Inferior parietal cortex (tissue), 1 donor: Measurements from ENCODE around the gene NARF.
"Not testable (repeated sequence)": the region's sequence is repeated elsewhere in the genome, so short reads cannot be mapped to it uniquely, and the experiment has no call there.

Source experiments
- DNase-seq: peaks from one replicate; pipeline ENCODE4 v3.0.0-alpha.2; 2016; ENCODE audit errors: extremely low spot score

Gene NARF

DNA sequence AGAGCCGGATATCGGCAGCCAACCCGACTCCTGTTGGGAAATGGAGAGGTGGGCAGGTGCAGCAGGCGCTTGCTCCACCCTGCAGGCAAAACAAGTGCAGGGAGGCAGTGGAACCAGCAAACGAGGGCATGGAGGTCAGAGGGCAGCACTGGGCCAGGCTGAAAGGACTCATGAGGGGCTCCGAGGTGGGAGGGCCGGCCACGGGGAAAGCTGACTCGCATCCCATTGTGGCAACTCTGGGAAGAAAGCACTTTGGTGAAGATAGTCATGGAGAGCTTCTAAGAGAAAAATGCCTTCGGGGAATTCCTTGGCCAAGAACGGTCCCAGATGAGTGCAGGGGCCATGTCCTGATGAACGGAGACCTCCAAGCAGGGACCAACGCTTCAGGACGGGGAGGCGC, 12.4 kb upstream of the NARF start:
- no peak for DNase-seq

DNA sequence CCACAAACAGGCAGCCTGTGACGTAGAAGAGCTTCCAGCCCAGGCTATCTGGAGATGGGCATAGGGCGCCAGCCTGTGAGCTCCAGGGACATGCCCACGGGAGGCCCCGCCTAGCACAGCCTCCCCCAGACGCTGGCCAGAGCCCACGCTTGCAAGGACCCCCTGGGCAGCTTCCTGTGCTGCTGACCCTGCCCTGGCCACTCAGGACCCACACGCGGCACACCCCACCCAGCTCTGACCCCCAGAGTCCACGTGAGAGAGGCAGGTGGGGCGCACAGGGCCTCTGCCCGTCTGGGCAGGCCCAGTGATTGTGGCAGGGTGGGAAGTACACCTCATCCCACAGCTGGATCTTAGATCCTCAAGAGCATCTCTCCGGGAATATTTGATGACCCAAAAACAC, 11.9 kb upstream of the NARF start:
- DNase-seq, result no peak

DNA sequence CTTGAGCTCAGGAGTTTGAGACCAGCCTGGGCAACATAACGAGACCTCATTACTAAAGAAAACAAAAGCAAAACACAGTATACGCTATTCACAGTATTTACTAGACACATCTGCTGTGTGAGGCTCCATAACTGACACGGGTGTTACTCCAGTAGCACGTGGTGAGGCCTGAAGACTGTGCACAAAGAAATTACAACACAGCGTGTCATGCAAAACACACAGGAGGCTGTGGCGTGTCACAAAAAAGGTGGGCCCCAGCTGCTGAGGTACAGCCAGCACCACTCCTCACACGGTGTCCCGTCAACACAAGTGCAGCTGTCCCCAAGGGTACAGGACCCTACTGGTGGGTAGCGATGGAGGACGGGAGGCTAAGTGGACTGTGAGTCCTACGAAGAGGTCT, 10.7 kb upstream of the NARF start:
- no peak for DNase-seq

DNA sequence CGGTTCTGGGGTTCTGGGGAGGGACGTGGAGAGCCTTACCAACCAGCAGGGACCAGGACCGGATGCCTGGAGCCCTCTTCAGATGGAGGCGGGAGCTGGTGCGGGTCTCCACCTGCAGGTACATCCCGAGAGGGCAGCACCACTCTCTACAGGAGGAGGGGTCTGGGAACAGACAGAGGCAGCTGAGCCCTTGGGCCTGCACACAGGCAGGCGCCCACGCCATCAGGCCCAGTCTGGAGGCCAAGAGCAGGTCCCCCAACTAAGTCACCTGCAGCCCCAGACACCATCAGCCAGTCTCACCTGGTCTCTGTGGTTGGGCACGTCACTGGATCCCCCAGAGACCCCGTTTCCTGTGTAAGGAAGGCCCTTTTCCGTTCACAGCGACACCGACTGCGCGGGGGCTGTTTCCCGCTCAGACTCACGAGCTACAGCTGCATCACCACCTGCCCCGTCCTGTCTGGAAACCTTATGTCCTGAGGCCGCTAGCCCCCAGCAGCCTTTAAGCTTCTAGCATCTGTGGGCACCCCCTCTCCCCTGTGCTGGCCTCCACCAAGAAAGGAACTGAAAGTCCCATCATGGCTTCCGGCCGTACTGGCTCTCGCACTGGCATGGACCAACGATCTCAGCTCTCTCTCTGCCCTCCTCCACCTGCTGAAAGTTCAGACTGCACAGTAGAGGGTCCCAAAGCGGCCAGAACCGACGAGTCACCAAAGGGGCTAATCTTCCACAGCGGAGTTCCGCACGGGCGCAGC, 9.2 kb upstream of the NARF start:
- DNase-seq, result no peak

DNA sequence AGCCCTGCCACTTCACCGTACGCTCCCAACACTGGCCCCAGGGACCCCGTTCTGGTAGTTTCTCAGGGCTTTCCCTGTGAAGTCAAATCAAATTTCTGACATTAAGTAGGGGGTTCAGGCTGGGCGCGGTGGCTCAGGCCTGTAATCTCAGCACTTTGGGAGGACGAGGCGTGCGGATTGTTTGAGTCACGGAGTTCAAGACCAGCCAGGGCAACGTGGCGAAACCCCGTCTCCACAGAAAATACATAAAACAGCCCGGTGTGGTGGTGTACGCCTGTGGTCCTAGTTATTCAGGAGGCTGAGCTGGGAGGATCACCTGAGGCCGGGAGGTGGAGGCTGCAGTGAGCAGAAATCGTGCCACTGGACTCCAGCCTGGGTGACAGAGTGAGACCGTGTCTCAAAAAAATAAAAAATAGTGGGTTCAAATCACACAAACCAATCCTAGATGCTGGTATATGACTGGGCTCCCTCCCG, 8.6 kb upstream of the NARF start:
- no peak for DNase-seq

DNA sequence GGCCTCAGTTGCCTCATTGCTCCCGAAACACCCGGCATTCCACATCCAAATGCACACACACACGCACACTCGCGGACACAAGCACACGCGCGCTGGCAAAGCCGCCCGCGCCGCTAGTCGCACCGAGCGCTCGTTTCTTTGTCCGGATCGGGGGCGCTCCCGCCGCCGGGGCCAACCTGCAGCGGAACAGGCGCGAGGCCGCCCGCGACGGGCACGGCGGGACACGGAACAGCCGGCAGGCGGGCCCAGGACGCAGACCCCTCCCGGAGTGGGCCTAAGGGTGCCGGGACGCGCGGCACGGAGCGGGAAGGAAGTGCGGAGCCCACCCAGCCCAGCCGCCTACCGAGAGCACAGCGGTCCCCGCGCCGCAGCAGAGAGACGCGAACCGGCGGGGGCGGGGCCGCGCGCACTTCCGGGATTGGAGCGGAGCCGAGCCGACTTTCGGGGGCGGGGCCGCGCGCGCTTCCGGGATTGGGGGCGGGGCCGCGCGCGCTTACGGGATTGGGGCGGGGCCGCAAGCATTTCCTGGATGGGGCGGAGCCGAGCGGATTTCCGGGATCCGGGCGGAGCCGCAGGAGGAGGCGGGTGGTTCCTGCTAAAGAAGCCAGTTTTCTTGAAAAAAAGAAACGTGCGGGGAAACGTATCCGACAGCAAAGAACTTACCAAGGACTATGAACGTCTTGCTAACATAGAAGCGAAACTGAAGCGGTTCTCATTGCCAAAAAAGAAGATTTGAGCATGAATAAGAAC, 8.0 kb upstream of the NARF start, which contains the start of gene CYBC1:
Gene CYBC1, minus strand, starts transcription at position 396 of the 750 bp plus-strand sequence. CDS start 1,498 bp downstream, outside the sequence.
- DNase-seq, result peak; percentile 91

DNA sequence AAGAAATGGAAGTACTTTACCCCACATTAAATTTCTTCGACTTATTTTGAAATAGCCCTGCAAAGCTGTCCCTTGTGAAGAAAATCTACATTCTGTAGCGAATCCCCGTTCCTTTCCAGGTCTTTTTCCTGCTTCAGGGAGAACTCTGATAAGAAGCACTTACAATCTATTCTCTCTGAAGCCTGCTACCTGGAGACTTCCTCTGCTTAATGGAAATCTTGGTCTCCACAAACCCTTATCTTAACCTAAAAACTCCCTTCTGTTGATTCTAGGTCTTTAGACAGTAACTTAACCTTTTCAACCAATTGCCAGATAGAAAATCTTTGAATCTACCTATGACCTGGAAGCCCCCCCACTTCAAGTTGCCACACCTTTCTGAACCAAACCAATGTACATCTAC, 6.4 kb upstream of the NARF start:
- DNase-seq, result no peak

DNA sequence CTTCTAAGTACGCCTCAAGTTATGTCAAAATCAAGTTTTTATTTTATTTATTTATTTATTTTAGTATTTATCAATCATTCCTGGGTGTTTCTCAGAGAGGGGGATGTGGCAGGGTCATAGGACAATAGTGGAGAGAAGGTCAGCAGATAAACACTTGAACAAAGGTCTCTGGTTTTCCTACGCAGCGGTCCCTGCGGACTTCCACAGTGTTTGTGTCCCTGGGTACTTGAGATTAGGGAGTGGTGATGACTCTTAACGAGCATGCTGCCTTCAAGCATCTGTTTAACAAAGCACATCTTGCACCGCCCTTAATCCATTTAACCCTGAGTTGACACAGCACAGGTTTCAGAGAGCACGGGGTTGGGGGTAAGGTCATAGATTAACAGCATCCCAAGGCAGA, 5.4 kb upstream of the NARF start:
- DNase-seq, result not testable (repeated sequence)

DNA sequence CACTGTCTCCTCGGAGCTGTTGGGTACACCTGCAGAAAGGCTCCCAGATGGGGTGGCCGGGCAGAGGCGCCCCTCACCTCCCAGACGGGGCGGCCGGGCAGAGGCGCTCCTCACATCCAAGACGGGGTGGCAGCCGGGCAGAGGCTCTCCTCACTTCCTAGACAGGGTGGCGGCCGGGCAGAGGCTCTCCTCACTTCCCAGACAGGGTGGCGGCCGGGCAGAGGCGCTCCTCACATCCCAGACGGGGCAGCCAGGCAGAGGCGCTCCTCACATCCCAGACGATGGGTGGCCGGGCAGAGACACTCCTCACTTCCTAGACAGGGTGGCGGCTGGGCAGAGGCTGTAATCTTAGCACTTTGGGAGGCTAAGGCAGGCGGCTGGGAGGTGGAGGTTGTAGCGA, 4.8 kb upstream of the NARF start:
- DNase-seq, result not testable (repeated sequence)

DNA sequence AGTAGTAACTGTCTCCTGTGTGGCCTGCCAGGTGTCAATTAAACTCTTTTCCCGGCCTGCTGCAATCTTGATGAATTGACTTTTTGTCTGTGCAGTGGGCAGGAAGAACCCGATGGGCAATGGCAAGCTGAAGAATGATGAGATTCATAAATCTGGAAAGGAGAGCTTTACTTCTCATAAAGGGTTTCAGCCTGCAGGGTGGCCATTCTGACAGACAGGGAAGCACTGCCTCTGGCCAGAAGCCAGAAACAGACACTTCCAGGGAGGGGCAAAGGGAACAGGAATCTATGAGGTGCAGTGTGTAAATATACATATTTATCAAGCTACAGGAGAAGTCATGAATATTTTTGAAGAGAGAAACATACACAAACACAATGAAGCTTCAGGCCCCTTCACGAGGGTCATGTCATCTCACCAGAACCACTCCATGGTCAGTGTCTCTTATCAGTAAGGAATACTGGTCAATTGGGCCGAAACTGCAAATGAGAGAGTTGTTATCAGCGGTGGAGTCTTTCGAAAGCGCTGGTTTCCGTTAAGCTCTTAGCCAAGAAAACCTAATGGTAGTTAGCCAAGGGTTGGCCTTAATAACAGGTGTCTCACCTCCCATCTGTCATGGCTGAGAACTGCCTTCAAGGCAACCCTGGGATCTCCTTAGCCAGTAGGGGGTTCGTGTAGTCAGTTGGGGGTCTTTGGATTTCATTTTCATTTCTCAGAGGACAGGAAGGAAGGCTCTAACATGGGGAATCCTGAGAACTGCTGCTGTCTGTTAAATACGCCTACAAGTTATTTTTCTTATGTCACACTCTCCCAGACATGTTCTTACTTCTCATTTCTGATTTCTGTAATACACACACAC, 1.2 kb upstream of the NARF start:
- DNase-seq, result no peak

DNA sequence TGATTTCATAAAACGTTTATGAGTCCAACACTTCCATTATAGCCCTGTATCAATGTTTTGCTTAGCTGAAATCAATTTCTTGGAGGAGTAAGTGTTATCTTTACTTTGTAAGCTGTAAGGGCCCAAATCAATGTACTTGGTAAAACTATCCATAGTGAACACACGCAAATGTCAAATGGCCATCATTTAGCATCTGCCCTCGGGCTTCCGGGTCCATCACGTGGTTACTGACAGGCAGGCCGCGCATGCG, 687 bp upstream of the NARF start:
- DNase-seq, result peak; percentile 94

DNA sequence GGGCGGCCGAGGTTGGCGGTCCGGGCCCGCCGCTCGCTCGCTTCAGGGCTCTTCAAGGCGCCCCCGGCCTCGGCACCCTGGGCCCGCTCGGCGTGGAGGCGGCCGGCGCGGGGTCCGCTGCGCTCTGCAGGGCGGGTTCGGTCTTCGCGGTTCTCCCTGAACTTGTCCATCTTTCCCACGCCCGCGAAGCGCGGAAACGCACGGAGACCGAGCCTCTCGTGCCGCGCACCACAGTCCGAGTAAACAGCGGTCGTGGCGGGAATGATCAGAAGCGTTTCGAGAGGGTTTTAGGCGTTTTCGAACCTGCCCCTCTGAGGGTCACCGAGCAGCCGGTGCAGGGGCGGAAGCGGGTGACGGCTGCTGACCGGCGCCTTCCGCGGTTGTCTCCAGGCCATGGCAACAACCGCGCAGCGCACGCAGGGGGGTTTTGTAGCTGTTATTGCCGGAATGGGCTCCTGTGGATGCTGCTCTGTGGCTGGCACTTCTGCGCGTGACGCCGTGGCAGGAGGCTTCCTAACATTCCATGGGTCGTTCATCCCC, 414 bp downstream of the NARF start:
- DNase-seq, result no peak

DNA sequence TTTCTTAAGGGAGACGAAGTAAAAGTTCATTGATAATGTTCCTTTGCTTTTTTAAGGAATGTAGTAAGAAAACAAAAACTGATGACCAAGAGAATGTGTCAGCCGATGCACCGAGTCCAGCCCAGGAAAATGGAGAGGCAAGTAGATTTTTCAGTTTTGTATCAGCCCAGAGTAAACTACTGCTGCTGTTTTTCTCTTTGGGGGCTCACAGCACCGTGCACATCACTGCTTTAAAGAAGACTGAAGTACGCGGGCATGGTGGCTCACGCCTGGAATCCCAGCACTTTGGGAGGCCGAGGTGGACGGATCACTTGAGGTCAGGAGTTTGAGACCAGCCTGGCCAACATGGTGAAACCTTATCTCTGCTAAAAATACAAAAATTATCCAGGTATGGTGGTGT, 1.4 kb downstream of the NARF start:
- DNase-seq, result not testable (repeated sequence)

DNA sequence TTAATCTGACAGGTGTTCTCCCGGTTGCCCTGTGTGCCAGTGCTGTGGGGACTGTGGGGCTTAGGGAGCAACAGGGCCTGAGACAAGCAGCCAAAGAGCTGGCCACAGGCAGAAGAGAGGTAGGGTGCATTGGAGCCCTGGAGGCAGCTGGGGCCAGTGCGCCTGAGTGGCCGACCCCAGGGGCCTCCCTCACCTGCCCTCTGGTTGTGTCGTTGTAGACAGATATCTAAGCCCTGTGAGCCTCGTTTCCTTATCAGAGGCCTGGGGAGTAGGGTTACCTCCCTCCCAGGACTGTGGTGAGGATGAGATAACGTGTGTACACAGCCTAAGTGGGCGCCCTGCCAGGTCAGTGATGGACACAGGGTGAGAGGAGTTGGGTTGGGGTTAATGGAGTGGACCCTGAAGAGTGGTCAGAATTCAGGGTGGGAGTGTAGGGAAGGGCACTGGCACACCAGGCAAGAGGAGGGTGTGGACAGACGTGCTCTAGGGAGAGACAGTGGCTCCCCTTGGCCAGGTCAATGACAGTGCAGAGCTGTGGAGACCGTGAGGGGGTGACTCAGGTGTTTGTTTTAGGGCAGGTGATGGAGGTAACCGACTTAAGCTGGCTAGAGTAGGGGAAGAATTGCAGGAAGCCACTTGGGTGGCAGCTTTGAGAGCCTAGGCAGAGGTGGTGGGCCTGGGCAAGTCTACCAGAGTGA, 3.4 kb downstream of the NARF start:
- DNase-seq, result no peak

DNA sequence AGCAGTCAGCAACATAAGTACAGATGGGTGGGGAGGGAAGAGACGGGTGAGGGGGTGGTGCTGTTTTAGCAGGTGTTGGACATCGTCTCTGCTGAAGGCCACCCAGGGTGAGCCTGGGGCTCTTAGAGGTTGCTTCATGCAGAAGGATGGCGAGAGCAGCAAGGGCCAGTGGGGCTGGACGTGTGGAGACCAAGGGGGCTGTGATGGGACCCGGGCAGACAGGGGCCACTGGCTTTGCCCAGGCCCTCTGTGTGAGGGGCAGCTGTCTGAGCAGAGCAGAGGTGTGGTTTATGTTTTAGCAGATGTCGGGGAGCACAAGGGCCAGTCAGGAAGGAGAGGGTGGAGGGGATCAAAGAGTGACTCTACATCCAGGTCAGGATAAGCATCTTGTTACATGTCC, 4.8 kb downstream of the NARF start:
- DNase-seq, result no peak

DNA sequence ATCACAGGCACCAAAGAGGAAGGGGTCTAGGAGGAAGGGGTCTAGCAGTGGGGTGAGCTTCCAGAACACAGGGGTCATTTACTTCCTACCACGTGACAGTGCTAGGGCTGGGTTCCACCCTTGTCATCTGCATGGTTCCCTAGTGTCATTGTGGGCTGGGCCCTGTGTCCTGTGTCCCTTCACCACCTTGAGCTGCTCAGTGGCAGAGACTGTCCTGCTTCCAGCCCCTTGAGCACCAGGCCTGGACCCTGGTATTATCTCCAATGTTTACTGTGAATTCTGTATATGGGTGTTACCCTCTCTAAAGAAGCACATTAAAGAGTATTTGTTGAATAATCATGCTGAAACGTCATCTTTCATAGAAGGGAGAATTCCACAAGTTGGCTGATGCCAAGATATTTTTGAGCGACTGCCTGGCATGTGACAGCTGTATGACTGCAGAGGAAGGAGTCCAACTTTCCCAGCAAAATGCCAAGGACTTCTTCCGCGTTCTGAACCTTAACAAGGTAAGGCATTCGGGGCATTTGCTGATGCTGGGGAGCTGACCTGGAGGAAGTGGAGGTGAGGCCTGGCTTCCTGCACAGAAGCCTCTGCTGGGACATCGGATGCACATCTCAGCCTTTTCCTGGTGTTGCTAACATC, 5.5 kb downstream of the NARF start:
- DNase-seq, result no peak

DNA sequence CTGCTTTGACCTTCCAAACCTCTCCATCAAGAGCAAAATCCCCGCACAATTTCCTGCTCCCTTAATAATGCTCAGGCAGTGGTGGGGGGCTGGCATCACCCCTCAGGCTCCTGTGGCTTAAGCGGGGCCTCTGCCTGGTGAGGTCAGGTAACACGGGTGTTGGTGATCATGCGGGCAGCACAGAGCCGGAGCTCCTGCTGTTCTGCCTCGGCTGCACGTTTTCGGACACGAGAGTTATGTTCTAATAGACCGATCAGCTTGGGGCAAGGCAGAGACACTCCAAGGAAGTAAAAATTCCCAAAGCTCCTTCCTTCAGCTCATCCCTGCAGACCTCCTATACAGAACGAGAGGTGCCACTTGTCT, 6.0 kb downstream of the NARF start:
- DNase-seq, result no peak

DNA sequence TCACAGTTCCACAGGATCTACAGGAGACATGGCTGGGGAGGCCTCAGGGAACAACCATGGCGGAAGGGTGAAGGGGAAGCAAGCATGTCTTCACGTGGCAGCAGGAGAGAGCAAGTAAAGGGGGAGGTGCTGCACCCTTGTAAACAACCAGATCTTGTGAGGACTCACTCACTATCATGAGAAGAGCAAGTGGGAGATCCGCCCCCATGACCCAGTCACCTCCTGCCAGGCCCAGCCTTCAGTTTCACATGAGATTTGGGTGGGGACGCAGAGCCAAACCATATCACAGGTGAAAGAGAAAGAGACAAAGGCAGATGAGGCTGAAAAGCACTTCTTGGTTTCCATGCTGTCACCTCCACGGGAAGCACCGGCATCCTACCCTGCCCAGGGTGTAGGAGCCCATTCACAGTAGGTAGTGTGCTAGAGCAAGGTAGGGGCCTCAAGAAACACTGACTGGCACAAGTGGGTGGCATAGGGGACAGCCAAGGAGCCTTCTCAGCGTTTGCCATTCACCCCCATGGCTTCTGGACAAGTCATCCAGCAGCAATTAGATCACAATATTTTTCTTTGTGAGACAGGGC, 6.6 kb downstream of the NARF start:
- no peak for DNase-seq

DNA sequence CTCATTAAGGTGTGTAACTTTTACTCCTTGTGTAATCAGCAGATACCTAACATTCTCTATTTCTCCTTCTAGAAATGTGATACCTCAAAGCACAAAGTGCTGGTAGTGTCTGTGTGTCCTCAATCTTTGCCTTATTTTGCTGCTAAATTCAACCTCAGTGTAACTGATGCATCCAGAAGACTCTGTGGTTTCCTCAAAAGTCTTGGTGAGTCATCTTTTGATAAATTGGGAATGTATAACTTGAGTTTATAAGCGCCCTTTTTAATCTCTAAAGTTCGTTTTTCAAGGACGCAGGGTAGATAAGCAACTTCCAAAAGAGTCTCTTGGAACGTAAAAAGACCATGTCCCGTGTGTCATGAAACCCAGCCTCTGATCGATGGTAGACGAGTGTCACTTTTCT, 10.2 kb downstream of the NARF start:
- no peak for DNase-seq

DNA sequence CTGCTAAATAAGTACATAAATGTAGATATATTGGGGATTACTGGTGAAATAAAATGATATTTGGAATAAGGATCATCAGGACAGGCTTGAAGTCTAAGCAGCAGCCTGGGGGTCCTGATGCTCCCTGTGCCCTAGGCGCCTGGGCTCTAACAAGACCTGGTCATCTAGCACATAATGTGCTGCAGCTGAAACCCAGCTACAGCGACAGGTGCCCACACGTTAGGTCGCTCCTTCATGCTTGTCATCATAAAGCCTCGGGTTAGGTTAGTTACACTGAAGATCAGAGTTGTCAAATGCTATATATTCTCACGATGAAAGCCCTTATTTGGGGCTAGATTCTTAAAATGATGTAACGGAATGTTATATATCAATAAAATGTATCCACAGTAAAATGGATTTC, 11.5 kb downstream of the NARF start:
- no peak for DNase-seq
